Sciatic nerve (tissue), 2 donors: Measurements from ENCODE around the gene RAD18. TPM values are rescaled to one million over a fixed set of nuclear protein-coding genes. Genes with fewer than 3 reads are reported as not detected.

ENCODE experiments used
- ATAC-seq: fragments of 200-7000 bp; cut with Tn5 transposase; one replicate; pipeline ENCODE4 v1.9.1; 2020; ENCODE audit warnings: mild to moderate bottlenecking, moderate library complexity
- DNase-seq: peaks from one replicate; pipeline ENCODE4 v3.0.0-alpha.2; 2020; ENCODE audit warnings: low spot score
- intact Hi-C: fragments of 100-400 bp; cut with DNase I; formaldehyde crosslinking; loops from one replicate; pipeline ENCODE4 v1.14.2; 2022
- total RNA-seq: library from RNA; stranded (reverse); fragmentation: NEBNext Ultra II Directional; extraction: Animal tissue kit (Norgen Biotek cat#: 25700); gene quantifications from one replicate; pipeline ENCODE4 v1.2.1, GENCODE V29; 2021
- donor health status: DM: no; HTN: no; CAD: no.
- donor health status: DM: no; HTN: no; CAD: no.

Gene RAD18
- total RNA-seq, 1 donor from 2014 or later = 11.4 TPM

GRCh38 chr3:8970971-8971589 lies 7.8 kb upstream of the RAD18 start:
- ATAC-seq (peak; percentile 83), DNase-seq (peak; percentile 81)
- intact Hi-C loops = loop anchor here (2.0 kb wide), 1 partner anchor 332 kb away; no protein-coding TSS in a partner anchor

DNA sequence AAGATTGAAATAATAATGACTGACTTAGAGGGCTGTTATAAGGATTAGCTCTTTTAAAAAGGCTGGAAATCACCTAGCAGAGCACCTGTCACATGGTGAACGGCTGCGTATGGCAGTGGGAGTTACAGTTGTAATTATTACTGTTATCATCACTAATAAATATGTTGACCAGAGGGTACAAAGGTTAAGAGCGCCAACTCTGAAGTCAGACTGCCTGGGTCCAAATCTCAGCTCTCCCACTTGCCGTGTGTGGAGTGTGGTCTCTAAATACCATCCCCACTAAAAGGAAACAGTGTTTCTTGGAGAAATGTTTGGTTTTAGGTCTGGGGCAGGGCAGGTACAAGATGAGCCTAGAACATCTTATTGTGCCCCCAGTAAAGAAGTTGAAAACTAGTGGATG lies 6.0 kb upstream of the RAD18 start:
- intact Hi-C loops = no loop called here
- DNase-seq (no peak), ATAC-seq (no peak)

DNA sequence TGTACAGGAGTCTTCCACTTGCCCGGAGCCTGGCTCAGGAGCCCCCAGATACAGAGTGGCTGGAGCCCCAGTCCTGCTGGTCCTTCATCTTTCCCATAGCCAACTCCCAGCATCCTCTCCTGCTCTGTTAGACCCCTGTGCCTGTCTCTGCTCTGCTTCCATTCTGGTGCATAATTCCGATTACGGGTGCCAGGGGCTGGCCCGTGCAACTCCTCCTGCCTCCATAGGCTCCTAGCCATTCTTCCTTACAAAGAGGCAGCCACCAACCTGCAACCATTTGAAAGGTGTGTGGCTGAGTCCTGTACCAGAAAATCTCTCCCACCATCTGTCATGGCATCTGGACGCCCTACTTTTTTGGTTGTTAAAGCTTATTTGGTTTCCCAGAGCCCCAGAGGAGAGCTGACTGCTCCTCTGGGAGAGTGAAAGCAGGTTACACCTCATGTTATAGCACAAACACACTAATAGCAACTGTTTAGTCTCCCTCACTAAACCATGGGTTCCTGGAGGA lies 5.2 kb upstream of the RAD18 start:
- intact Hi-C loops = no loop called here
- no peak for ATAC-seq
- DNase-seq = no peak

DNA sequence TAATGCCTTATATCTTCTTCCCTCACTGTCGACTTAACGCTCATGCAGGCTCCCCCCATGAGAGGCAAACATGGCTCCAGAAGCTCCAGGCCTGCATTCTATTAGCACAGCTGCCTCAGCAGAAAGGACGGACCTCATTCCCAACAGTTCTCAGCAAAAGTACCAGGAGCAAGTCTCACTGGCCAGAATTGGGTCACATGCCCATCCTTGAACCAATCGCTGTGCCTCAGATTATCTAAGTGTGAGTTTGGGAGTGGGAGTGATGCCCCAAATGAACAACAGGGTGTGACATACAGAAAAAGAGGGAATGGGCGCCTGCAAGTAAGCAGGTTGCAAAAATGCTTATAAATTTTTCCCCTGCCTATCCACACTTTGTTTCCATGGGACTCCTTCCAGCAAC lies 4.3 kb upstream of the RAD18 start:
- intact Hi-C loops = no loop called here
- no peak for ATAC-seq
- DNase-seq = no peak

GRCh38 chr3:8966820-8967348 lies 3.6 kb upstream of the RAD18 start:
- DNase-seq (no peak), ATAC-seq (no peak)
- intact Hi-C loops = no loop called here

DNA sequence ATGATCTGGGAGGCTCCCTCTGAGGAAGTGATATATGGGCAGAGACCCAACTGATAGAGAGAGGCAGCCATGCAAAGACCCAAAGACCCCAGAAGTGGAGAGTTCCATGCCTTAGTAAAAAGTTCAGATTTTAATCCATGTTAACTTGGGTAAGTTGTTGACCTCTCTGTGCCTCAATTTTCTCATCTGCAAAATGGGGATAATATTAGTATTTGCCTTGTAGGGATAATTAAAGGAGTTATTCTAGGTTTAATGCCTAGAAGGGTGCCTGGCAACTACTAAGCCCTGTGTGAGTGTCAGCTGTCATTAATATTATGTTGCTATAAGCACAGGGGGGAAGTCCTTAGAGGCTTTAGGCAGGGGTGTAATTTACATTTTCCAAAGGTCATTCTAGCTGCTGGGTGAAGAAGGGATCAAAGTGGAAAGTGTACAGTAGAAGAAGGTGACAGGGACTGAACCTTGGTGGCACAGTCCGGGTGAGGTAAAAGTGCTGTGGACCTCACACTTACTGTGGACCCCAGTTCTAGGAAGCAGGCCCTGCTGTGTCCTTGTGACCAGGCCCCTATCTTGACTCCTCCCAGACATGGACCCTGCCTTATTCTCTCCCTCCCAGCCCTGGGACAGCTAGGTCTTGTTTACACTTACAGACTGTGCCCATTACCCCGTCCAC lies 3.0 kb upstream of the RAD18 start:
- intact Hi-C loops = no loop called here
- ATAC-seq (no peak), DNase-seq (no peak)

DNA sequence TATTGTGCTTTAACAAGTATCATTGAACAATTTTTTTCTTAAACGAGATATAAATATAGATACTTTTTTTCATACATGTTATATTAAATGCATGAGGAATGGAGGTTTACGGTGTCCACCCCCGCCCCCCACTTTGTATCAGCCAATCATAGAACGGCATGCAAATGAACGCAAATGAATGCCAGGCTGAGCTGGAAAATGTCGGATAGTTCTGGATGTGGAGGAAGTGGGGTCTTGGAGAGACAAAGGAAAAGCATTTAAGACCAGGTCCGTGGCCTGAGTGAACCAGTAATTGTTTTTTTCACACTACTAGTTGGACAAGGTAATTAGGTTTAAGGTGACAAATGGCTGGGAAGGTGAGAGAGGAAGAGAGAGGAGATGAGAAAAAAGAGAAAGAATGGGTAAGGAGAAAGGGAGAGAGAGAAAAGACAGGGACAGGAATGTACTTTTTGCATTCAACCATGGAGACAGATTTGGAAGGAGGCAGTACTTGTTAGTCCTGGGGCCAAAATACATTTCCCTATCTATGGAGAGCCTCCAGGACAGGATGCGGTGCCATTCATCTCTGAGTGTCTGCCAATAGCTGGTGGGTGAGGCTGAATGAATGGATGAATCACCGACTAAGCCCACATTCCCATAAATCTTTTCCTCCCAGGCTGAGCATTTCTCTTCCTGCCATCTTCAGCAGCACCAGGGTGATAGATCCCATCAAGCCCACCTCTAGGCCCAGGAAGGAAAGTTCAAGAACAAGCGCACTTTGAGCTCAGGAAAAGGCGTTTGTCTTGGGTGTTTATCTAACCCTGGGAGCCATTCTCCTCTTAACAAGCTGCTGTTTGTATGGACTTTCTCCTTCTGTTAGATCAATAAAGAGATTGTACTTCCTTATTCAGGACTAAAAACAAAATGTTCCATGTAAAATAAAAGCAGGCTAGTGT lies 1.4 kb upstream of the RAD18 start:
- DNase-seq (no peak), ATAC-seq (no peak)
- intact Hi-C loops = no loop called here

- intact Hi-C loops = no loop called here
- ATAC-seq = no peak
- no peak for DNase-seq
Measured at GRCh38 chr3:8962226-8962861, 928 bp downstream of the RAD18 start.

- intact Hi-C loops = no loop called here
- DNase-seq (no peak), ATAC-seq (no peak)
Measured at GRCh38 chr3:8959668-8960067, 3.6 kb downstream of the RAD18 start.

DNA sequence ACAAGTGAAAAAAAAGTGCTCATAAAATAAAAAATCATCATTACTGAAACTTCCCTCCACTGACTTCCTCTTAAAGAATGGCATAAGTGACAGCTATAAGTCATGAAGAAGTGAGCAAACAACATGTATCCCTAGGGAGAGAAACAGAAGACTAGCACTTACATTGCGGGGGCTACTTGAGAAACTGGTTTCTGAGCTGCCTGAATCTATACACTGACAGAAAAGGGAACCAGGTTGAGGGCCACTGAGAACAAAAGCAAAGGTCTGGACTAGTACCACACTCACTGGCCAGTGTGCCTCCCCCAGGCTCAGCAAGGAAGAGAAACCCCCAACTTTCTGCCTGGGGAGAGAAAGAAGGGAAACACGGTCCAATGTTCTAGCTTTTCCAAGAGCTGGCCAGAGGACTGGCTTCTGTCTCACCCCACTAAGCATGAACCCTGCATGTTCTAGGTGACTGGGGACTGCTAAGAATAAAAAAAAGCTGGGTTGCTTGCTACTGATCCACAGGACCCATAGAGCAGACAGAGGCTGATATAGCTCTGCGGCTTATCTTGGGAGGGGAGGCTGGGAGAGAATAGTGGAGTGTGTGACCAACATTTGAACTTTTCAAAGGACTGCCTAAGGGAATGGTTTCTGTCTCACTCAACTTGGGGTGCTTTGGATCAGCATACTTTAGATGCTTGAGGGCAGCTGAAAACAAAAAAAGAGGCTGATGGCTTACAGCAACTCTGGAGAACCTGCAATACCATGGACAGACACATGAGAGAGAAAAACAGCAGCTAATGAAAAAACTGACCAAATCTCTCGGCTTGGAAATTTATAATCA lies 8.1 kb downstream of the RAD18 start:
- no peak for DNase-seq
- ATAC-seq = no peak
- intact Hi-C loops = no loop called here

DNA sequence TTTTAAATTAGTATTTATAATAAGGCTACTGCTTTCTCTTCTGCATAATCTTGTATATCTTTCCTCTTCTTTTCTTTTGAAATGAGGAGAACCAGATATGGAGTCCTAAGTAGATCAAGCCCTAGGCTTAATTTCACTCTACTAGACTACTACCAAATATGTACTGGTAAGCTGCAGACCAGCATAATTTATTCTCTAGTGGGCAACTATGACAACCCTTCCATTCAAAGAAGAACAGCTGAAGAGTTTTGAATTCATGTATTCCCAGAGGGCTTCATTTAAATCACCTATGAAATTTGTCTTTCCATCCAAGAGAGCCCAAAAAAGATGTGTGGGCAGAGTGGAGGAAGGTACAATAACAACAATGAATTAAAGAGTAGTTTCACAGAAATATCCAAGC lies 10.0 kb downstream of the RAD18 start:
- ATAC-seq = no peak
- intact Hi-C loops = no loop called here

GRCh38 chr3:8952130-8952529 lies 11.1 kb downstream of the RAD18 start:
- ATAC-seq (no peak), DNase-seq (no peak)
- intact Hi-C loops = no loop called here

More for the DNA sequence above, 10.0 kb downstream of the RAD18 start:
- DNase-seq = no peak

- ATAC-seq (no peak), DNase-seq (no peak)
- intact Hi-C loops = no loop called here
Measured at GRCh38 chr3:8945890-8946600, 17.2 kb downstream of the RAD18 start.

DNA sequence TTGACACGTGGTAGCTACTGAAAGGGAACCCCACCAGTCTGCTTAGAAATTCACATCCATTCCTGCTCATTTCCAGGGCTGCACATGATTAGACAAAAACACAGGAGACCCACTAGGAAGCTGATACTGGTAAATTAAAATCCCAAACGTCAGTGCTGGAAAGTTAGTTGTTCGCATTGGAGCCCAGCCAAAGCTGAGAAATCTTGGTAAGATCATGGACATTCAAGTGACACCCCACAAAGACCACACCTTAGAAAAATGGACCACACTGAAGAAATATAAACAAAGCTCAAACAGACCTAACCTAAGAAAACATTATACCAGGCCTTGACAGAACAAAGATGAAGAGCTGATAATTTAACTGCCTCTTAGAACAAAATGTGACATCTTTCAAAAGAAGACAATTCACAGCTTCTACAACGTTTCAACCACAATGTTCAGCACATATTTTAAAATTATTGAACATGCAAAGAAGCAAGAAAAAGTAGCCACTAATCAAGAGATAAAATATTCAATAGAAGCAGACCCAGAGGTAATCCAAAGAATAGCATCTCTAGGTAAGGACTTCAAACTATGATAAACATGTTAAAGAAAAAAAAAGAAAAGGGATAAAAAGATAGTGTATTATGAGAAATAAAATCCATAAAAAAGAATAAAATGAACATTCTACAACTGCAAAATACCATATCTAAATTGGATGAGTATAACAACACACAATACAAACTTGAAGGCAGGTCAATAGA lies 20.4 kb downstream of the RAD18 start:
- ATAC-seq (no peak), DNase-seq (no peak)
- intact Hi-C loops = no loop called here

GRCh38 chr3:8942115-8942514 lies 21.2 kb downstream of the RAD18 start:
- DNase-seq (no peak), ATAC-seq (no peak)
- intact Hi-C loops = no loop called here

- no peak for DNase-seq
- no peak for ATAC-seq
- intact Hi-C loops = no loop called here
Measured at GRCh38 chr3:8938021-8938420, 25.3 kb downstream of the RAD18 start.
